Sigmoid colon (tissue), 7 donors: ENCODE results near the gene HES6. TPM values are rescaled to one million over a fixed set of nuclear protein-coding genes. Genes with fewer than 3 reads are reported as not detected.

Experiments
- DNase-seq: peaks from one replicate; pipeline ENCODE4 v3.0.0-alpha.2; 2019
- H3K27ac ChIP-seq, 4 donors: fragments of 200-600 bp; sonication (generic); one replicate each; pipeline ENCODE4 v1.5.1; 2016 to 2019; ENCODE audit warnings: mild to moderate bottlenecking in 1 of 4
- H3K27me3 ChIP-seq, 3 donors: fragments of 200-600 bp; sonication (generic); one replicate each; pipeline ENCODE4 v1.5.1; 2019; ENCODE audit warnings: mild to moderate bottlenecking in 1 of 3
- H3K36me3 ChIP-seq, 4 donors: fragments of 200-600 bp; sonication (generic); one replicate each; pipeline ENCODE4 v1.5.1; 2016 to 2019
- H3K4me1 ChIP-seq, 4 donors: fragments of 200-600 bp; sonication (generic); one replicate each; pipeline ENCODE4 v1.5.1; 2017 to 2019
- H3K4me3 ChIP-seq, 4 donors: fragments of 200-600 bp; sonication (generic); one replicate each; pipeline ENCODE4 v1.5.1; 2017 to 2019; ENCODE audit warnings: mild to moderate bottlenecking in 2 of 4, moderate library complexity in 1 of 4
- H3K9me3 ChIP-seq, 4 donors: fragments of 200-600 bp in 3 of 4; sonication (generic) in 3 of 4; one replicate each; pipeline versions ENCODE4 v1.5.1 to v1.6.1; 2013 to 2019
- CTCF ChIP-seq, 4 experiments: fragments of 450-650 bp in 3 of 4; fragments of 200-600 bp in 1 of 4; IDR thresholded peaks; one replicate each; pipeline ENCODE4 v1.5.1; 2016 to 2019; ENCODE audit warnings: antibody characterized with exemption in 4 of 4, mild to moderate bottlenecking in 3 of 4, moderate library complexity in 2 of 4
- EP300 ChIP-seq, 4 donors: sonication (generic); formaldehyde crosslinking; IDR thresholded peaks; one replicate each; pipeline ENCODE4 v1.6.1; 2017; ENCODE audit warnings: antibody characterized with exemption in 4 of 4
- POLR2A ChIP-seq, 2 donors: fragments of 450-650 bp; IDR thresholded peaks; one replicate each; pipeline ENCODE4 v1.6.1; 2016; ENCODE audit warnings: antibody characterized with exemption in 2 of 2, mild to moderate bottlenecking in 2 of 2, moderate library complexity in 2 of 2
- POLR2AphosphoS5 ChIP-seq, 4 donors: sonication (generic); formaldehyde crosslinking; IDR thresholded peaks; one replicate each; pipeline ENCODE4 v1.6.1; 2017; ENCODE audit warnings: antibody characterized with exemption in 4 of 4
- WGBS, 2 donors: extraction: QIAGEN DNeasy Blood & Tissue Kit; methylation state at CpG; one replicate each; pipeline ENCODE4 v1.1.7; 2013; 5-methylcytosine and 5-hydroxymethylcytosine counted together
- intact Hi-C: fragments of 100-400 bp; cut with DNase I; formaldehyde crosslinking; loops from one replicate; pipeline ENCODE4 v1.15.1; 2023
- polyA plus RNA-seq, 3 donors: library from polyadenylated mRNA; stranded (reverse); fragments of 200-250 nt; gene quantifications; one replicate each; pipeline ENCODE4 v1.2.3, GENCODE V29; 2013
- total RNA-seq, 4 donors: library from RNA; depleted of rRNA; stranded (reverse); fragments of >200 nt; gene quantifications; one replicate each; pipeline ENCODE4 v1.1.0, GENCODE V29; 2016
- donor health status: healthy with polysubstance abuse.
- donor health status: Bipolar disorder and iron deficiency.
- donor health status: healthy.

Gene HES6
- total and polyA plus RNA-seq, 7 donors = 13.2 to 59.2 (median 27.3) TPM

GRCh38 chr2:238238311-238238765, 1.5 kb downstream of the HES6 start:
- WGBS, 2 donors = 87 to 95% methylated on average over 5 of the region's 5 CpGs
- Histone ChIP-seq H3K4me1 (peaks cover 0 to 52% (median 37%) of the 10 kb centered on the region in 4 donors), H3K27ac (no peak overlapping the region), H3K9me3 (no peaks in the 10 kb centered on the region), H3K36me3 (no peaks in the 10 kb centered on the region), H3K4me3 (no peak overlapping the region), H3K27me3 (no peaks in the 10 kb centered on the region)
- DNase-seq = no peak
- TF ChIP-seq EP300 (IDR thresholded peaks at IDR 0.05) (no peak), POLR2A (IDR thresholded peaks at IDR 0.05) (no peak), CTCF (IDR thresholded peaks at IDR 0.05) (no peak), POLR2AphosphoS5 (IDR thresholded peaks at IDR 0.05) (no peak)
- intact Hi-C loops = loop anchor here (2.0 kb wide), 1 partner anchor 36 kb away; the partner anchor contains the start of gene ILKAP

- Histone ChIP-seq H3K4me3 (no peak overlapping the region), H3K9me3 (no peaks in the 10 kb centered on the region), H3K27me3 (no peaks in the 10 kb centered on the region), H3K4me1 (peaks cover 0 to 44% (median 30%) of the 10 kb centered on the region in 4 donors), H3K36me3 (no peaks in the 10 kb centered on the region), H3K27ac (no peak overlapping the region)
- TF ChIP-seq EP300 (IDR thresholded peaks at IDR 0.05) = no peak
- TF ChIP-seq POLR2AphosphoS5 (IDR thresholded peaks at IDR 0.05) = no peak
- peak; percentile 57 for DNase-seq
- 88 to 89% methylated on average over 11 of the region's 11 CpGs for WGBS, 2 donors
- intact Hi-C loops = loop anchor here (2.0 kb wide), 1 partner anchor 35 kb away; the partner anchor contains the start of gene ILKAP
Measured at GRCh38 chr2:238237431-238238135, 2.3 kb downstream of the HES6 start.

GRCh38 chr2:238236571-238236970, 3.3 kb downstream of the HES6 start:
- DNase-seq = peak; percentile 39
- no peak for TF ChIP-seq POLR2A (IDR thresholded peaks at IDR 0.05)
- TF ChIP-seq EP300 (IDR thresholded peaks at IDR 0.05) = no peak
- TF ChIP-seq CTCF (IDR thresholded peaks at IDR 0.05) = no peak
- no peak for TF ChIP-seq POLR2AphosphoS5 (IDR thresholded peaks at IDR 0.05)
- Histone ChIP-seq H3K4me1 (peaks cover 0 to 42% (median 20%) of the 10 kb centered on the region in 4 donors), H3K9me3 (no peaks in the 10 kb centered on the region), H3K27ac (no peak overlapping the region), H3K27me3 (no peaks in the 10 kb centered on the region), H3K36me3 (no peaks in the 10 kb centered on the region), H3K4me3 (no peak overlapping the region)
- intact Hi-C loops = no loop called here
- 81 to 93% methylated on average over 4 of the region's 4 CpGs for WGBS, 2 donors

GRCh38 chr2:238235856-238236255, 4.0 kb downstream of the HES6 start:
- peaks cover 0 to 42% (median 19%) of the 10 kb centered on the region in 4 donors for H3K4me1 ChIP-seq
- H3K27ac ChIP-seq = no peak overlapping the region
- H3K4me3 ChIP-seq = no peak overlapping the region
- intact Hi-C loops = no loop called here
- DNase-seq = no peak
- H3K36me3 ChIP-seq = no peaks in the 10 kb centered on the region
- H3K9me3 ChIP-seq = no peaks in the 10 kb centered on the region
- H3K27me3 ChIP-seq = no peaks in the 10 kb centered on the region
- 91 to 93% methylated on average over 7 of the region's 7 CpGs for WGBS, 2 donors
- TF ChIP-seq EP300 (IDR thresholded peaks at IDR 0.05) (no peak), CTCF (IDR thresholded peaks at IDR 0.05) (no peak), POLR2AphosphoS5 (IDR thresholded peaks at IDR 0.05) (no peak), POLR2A (IDR thresholded peaks at IDR 0.05) (no peak)

GRCh38 chr2:238235331-238235732, 4.5 kb downstream of the HES6 start:
- TF ChIP-seq CTCF (IDR thresholded peaks at IDR 0.05) (no peak), EP300 (IDR thresholded peaks at IDR 0.05) (no peak), POLR2A (IDR thresholded peaks at IDR 0.05) (no peak), POLR2AphosphoS5 (IDR thresholded peaks at IDR 0.05) (no peak)
- Histone ChIP-seq H3K36me3 (no peaks in the 10 kb centered on the region), H3K9me3 (no peaks in the 10 kb centered on the region), H3K4me1 (peaks cover 0 to 42% (median 18%) of the 10 kb centered on the region in 4 donors), H3K27me3 (no peaks in the 10 kb centered on the region), H3K4me3 (no peak overlapping the region), H3K27ac (no peak overlapping the region)
- intact Hi-C loops = no loop called here
- peak; percentile 64 for DNase-seq
- 73 to 86% methylated on average over 11 of the region's 11 CpGs for WGBS, 2 donors
